ENCODE measurements around the gene CACNA1F.

CACNA1F gene

GRCh38 chrX:49172280-49172780 is 60.8 kb downstream of the CACNA1F start:
- peak; percentile 46 to 52 for DNase-seq

GRCh38 chrX:49171752-49172279 is 61.3 kb downstream of the CACNA1F start, which contains the start of gene PLP2:
Gene PLP2, plus strand, starts transcription at chrX:49171898. Its CDS starts 103 bp downstream, at chrX:49172001.
- DNase-seq, result peak; percentile 66 to 70

- DNase-seq, result no peak
Measured at GRCh38 chrX:49167740-49168108, 65.4 kb downstream of the CACNA1F start.

DNA sequence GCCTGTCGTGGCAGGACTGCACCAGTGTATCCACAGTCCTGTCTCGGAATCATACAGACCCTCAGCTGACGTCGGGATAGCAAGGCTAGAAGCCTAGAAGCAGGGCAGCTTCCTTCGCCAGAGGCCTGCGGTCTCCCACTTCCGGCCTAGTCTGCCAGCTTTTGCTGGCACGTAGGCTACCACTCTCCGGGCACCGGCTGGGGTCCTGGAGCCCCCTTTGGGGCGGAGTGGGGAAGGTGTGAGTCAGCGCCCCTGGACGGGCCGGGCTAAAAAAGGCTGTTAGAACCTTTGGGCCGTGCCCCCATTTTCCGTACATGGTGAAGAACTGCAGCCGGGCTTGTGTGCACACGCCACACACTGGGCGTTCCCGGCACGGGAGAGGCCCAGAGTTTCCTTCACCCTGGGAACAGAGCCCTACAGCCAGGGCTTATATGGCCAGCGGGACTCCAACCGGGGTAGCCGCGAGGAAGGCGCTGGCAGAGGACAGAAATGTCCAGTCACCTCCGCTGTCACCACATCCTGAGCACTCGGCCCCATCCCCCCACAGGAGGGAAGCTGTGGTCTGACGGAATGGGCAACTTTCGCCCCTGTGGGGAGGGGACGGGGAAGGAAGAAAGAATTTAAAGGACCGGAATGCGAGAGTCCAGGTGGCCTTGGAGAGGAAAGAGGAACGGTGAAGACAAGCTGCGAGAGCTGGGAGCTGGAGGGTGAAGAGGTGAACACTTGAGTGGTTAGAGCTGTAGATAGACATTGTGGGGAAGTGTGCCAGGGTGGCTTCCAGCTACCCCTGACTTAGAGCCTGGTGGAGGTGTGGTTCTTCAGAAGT is 66.0 kb downstream of the CACNA1F start:
- DNase-seq, result peak in 1 of 2 experiments; percentile 37

DNA sequence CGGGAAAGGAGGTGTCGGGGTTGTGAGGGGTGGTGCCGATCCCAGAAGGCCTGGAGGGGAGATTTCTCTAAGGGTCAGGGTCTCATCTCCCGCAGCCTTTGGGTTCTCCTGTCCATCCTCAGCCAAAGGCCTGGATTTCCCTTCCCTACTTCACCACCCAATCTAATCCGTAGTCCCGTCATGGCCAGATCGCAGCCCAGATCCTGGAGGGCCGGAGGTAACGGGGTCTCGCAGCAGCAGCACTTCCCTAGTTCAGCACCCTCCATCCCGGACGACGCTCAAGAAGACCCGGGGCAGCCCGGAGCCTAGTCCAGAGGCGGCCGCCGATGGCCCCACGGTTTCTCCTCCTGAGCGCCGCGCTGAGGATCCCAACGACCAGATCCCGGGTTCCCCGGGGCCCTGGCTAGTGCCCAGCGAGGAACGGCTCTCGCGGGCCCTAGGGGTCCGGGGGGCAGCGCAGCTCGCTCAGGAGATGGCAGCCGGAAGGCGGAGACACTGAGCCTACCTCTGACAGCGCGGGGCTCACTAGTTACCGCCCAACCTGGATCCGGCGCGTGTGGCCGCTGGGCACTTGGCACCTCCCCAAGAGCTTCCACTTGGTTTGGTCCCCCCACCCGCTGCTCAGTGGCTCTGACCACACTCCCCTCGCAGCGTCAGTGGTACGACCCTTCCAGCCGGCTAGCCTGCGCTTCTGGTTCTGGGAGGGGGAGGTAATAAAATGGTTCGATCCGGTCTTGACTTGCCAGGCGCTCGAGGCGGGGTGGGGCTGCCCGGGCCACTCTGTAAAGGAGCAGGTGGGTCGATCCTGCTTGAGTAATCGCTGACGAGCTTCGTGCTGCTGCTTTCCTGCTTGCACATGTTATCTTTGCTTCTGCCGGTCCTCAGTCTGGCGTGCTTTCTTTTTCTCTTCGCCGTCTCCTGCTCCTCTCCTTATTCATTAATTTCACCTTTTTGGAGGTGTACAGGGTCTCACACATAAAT is 66.9 kb downstream of the CACNA1F start:
- peak; percentile 61 to 69 for DNase-seq

- no peak for DNase-seq
Measured at GRCh38 chrX:49164589-49165360, 68.4 kb downstream of the CACNA1F start.

- peak; percentile 65 to 70 for DNase-seq
Measured at GRCh38 chrX:49163555-49164419, 69.4 kb downstream of the CACNA1F start.

GRCh38 chrX:49162620-49163019 is 70.5 kb downstream of the CACNA1F start, which contains the start of gene MAGIX:
Gene MAGIX, plus strand, starts transcription at chrX:49162758. Its CDS starts 132 bp downstream, at chrX:49162890.
- no peak for DNase-seq

DNA sequence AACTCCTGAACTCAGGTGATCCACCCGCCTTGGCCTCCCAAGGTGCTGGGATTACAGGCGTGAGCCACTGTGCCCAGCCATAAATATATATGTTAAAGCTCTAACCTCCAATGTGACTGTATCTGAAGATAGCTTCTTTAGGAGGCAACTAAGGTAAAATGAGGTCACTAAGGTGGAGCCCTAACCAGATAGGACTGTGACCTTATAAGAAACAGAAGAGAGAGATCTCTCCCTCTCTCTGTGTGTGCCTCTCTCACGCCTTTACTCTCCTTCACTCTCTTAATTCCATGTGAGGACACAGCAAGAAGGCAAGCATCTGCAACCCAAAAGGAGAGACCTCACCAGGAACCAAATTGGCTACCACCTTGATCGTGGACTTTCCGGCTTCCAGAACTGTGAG is 71.5 kb downstream of the CACNA1F start:
- DNase-seq, result no peak

DNA sequence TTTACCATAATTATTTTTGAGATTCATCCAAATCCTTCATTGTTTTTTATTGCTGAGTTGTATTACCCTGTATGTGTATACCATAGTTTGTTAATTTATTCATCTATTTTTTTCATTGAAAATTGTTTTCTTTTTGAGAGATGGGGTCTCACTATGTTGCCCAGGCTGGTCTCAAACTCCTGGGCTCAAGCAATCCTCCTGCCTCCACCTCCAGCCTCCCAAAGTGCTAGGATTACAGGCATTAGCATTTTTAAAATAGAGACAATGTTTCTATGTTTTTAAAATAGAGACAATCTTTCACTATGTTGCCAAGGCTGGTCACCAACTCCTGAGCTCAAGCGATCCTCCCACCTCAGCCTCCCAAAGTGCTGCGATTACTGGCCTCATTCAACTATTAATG is 72.2 kb downstream of the CACNA1F start:
- DNase-seq, result no peak

GRCh38 chrX:49157194-49157593 is 75.9 kb downstream of the CACNA1F start:
- DNase-seq, result no peak

DNA sequence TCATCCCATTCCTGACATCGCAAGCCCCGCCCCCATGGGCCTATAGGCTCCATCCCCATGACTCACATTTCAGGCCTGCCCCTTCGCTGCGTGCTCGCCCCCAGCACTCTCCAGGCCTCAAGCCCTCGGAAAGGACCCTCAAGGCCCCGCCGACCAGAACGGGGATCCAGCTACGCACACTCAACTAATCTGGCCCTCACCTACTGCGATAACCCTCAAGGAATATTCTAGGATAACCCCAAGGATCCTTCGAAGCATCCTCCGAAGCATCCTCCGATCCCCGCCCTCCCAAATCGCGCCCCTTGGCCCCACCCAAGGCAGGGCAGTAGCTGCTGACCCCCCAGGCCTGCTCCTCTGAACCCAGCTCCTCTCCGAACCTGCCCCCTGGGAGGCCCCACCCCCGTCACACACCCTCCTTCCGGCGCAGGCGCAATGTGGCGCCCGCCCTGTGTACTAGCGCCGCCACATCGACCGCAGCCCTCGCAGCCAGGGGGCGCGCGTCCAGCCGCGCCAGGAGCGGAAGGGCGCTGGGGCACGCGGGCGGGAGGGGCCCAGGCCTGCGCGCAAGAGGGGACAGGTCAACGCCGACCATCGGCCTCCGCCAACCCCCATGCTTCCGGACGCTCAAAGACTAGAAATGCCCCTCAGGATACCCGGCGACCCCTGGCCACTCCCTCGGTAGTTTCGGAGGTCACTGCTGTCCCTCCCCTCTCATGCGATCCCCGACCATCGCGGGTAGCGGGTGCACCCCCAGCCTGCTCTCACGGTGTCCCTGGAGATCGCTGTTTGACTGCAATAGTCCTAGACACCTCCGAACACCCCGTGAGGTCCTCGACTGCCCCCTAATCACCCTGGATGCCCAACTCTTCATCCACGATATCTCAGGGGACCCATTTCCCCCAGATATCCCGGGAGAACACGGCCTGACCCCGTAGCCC is 77.0 kb downstream of the CACNA1F start:
- peak; percentile 78 to 81 for DNase-seq

GRCh38 chrX:49155243-49155899 is 77.8 kb downstream of the CACNA1F start:
- peak in 1 of 2 experiments; percentile 7 for DNase-seq

All from activated CD4-positive, alpha-beta T cell treated with anti-CD3 and anti-CD28 coated beads, Interleukin-2, amount 50 U/mL, for 4 hours (primary cell).